ENCODE results near the gene MOB3B.

Gene MOB3B

DNA sequence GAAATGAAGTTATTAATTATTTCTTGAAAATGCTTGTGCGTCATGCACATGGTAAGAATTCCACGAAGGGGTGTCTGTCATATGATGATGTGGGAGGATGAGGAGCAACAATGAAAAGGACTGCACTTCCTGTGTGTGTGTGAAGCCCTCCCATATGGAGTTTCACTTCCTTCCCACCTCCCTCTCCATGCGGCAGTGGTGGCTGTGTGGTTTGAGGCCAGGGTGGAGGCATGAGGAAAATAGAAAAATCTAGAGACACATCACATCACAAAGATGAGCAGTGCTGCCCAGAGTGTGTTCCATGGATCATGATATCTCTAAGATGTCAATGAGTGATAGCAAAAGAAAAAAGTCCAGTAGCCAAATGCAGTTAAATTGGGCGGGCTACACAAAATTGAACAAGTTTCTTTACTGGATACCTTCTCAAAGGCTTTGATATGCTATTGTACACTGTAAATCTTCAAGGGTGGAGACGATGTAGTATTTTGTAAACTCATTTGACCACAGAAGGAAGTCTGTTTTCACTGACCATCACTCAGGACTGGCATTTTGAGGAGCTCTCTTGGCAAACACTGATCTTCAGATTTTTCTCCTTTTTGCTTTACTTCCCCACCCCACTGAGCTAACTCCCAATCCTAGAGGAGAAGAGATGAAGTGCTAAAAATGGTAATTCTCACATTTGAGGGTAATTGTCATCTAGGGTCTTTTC, 177.0 kb downstream of the MOB3B start:
- no peak for DNase-seq
- in situ Hi-C loops (cut with HindIII; ENCODE audit: low pct_ligation_motif_present, low sequenced_read_pairs): no loop called here
- Histone ChIP-seq H3K4me3 (ENCODE audit: low read depth, low read length) (no peak overlapping the region), H3K27me3 (replicated peaks) (no peaks in the 10 kb centered on the region), H3K27ac (no peak overlapping the region), H3K36me3 (replicated peaks) (no peaks in the 10 kb centered on the region)
- TF ChIP-seq, protein P1, sequence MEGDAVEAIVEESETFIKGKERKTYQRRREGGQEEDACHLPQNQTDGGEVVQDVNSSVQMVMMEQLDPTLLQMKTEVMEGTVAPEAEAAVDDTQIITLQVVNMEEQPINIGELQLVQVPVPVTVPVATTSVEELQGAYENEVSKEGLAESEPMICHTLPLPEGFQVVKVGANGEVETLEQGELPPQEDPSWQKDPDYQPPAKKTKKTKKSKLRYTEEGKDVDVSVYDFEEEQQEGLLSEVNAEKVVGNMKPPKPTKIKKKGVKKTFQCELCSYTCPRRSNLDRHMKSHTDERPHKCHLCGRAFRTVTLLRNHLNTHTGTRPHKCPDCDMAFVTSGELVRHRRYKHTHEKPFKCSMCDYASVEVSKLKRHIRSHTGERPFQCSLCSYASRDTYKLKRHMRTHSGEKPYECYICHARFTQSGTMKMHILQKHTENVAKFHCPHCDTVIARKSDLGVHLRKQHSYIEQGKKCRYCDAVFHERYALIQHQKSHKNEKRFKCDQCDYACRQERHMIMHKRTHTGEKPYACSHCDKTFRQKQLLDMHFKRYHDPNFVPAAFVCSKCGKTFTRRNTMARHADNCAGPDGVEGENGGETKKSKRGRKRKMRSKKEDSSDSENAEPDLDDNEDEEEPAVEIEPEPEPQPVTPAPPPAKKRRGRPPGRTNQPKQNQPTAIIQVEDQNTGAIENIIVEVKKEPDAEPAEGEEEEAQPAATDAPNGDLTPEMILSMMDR (IDR thresholded peaks at IDR 0.05; ENCODE audit: low read depth, low read length, missing control alignments): no peak

DNA sequence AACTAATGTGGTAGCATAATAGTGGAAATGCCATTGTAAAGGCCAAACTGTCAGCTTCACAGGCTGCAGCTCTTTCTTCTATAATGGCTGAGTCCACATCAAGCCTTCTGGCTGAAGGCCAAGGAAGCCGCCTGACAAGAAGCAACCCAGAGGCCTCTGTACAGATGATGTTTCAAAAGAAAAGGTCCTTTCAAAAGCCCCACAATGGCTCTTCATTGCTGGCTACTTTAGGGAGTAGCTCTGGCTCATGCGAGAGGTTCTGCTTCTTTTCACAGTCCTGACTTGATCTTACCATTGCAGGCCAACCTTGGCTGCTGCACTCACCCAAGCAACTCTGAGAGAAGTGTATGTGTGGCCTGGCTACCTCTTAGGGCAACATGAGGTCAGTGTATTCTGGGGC, 178.2 kb downstream of the MOB3B start:
- no peak for DNase-seq
- Histone ChIP-seq H3K4me3 (ENCODE audit: low read depth, low read length) (no peak overlapping the region), H3K27ac (no peak overlapping the region), H3K36me3 (replicated peaks) (no peaks in the 10 kb centered on the region), H3K27me3 (replicated peaks) (no peaks in the 10 kb centered on the region)
- in situ Hi-C loops (cut with HindIII; ENCODE audit: low pct_ligation_motif_present, low sequenced_read_pairs): no loop called here
- TF ChIP-seq, protein P1 (IDR thresholded peaks at IDR 0.05; ENCODE audit: low read depth, low read length, missing control alignments): no peak

DNA sequence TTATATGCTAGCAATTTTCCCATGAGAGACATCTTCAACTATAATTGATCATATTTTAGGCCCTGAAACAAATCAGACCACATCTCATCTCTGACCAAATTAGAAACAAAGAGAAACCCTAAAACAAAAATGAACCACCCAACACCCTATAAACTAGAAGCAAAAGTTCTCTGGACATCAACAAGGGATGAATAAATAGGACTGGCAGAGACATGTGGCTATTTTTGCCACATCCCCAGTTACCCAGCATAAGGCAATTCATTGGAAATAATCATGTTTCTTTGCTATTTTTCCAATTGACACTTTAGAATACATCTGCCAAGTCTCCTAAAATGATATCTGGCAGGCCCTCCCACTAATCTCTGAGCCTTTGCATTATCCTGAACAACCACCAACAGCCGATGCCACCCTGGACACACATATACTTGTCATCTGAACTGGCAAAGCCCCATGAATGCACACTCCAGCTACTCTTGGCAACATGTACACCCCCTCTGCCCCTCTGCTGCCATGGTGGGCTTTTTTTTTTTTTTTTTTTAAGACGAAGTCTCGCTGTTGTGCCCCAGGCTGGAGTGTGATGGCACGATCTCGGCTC, 179.1 kb downstream of the MOB3B start:
- Histone ChIP-seq H3K36me3 (replicated peaks) (no peaks in the 10 kb centered on the region), H3K27ac (no peak overlapping the region), H3K27me3 (replicated peaks) (no peaks in the 10 kb centered on the region), H3K4me3 (ENCODE audit: low read depth, low read length) (no peak overlapping the region)
- TF ChIP-seq, protein P1 (IDR thresholded peaks at IDR 0.05; ENCODE audit: low read depth, low read length, missing control alignments): no peak
- in situ Hi-C loops (cut with HindIII; ENCODE audit: low pct_ligation_motif_present, low sequenced_read_pairs): no loop called here
- DNase-seq: no peak

DNA sequence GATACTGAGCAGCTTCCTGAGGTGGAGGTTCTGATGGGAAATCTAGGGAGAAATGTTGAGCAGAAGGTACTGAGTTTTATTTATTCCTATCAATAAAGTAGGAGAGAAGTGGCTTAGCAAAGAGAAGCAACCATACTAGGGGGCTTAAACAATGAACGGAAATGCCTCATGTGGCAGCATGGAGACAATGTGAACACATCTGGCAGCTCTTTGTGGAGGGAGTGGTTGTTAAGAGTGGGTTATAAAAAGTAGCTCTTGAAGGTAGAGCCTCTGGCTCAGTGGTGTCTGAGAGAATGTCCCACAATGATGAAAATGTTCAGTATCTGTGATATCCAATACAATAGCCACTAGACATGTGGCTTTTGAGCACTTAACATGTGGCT, 179.9 kb downstream of the MOB3B start:
- no peak for DNase-seq
- in situ Hi-C loops (cut with HindIII; ENCODE audit: low pct_ligation_motif_present, low sequenced_read_pairs): loop anchor here (25.0 kb wide), 1 partner anchor 163 kb away; the partner anchor contains the start of gene IFNK
- Histone ChIP-seq H3K36me3 (replicated peaks) (no peaks in the 10 kb centered on the region), H3K27ac (no peak overlapping the region), H3K27me3 (replicated peaks) (no peaks in the 10 kb centered on the region), H3K4me3 (ENCODE audit: low read depth, low read length) (no peak overlapping the region)
- TF ChIP-seq, protein P1 (IDR thresholded peaks at IDR 0.05; ENCODE audit: low read depth, low read length, missing control alignments): no peak

DNA sequence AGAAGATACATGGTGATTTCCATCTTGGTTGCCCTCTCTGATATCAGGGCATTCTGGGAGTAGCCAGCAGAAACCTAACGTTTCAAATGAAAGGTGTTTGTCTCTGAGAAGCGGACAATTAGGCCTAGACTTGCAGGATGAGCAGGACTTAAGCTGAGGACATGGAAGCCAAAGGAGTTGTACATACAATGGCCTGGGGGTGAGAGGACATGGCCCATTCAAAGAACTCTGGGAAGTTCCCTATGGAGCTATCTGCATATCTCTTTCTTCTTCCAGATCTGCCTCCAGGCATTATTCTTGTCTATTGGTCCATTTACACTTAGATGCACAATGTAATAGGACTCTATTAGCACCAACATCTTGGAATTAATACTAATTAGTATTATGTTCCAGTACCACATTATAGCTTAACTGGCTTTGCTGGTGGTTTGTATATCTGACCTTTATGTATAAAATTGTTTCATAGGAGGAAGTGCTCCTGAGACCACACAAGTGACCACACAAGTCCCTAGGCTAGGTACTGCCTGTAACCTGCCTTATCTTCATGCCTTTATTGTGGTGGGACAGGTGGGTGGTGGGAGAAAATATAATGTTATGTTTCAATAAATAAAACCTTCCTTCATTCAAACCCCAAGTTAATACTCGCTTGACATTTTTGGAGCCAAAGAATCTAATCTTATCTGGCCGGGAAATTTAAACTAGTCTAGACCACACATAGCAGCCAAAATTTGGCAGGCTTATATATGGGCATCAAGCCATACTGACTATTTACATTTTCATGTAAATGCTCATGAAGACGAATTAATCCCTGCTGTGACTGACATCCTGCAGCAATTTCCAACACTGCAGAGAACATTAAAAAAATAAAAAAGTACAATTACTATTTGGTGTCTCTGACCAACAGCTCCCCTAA, 180.6 kb downstream of the MOB3B start:
- in situ Hi-C loops (cut with HindIII; ENCODE audit: low pct_ligation_motif_present, low sequenced_read_pairs): loop anchor here (25.0 kb wide), 1 partner anchor 163 kb away; the partner anchor contains the start of gene IFNK
- no peaks in the 10 kb centered on the region for H3K36me3 ChIP-seq (replicated peaks)
- TF ChIP-seq, protein P1 (IDR thresholded peaks at IDR 0.05; ENCODE audit: low read depth, low read length, missing control alignments): no peak

More for the DNA sequence above, 180.6 kb downstream of the MOB3B start:
- H3K27me3 ChIP-seq (replicated peaks): no peaks in the 10 kb centered on the region
- no peak overlapping the region for H3K27ac ChIP-seq
- DNase-seq: no peak
- H3K4me3 ChIP-seq (ENCODE audit: low read depth, low read length): no peak overlapping the region

All from brain microvascular endothelial cell (primary cell).